Endothelial cell of umbilical vein (primary cell): ENCODE results near the gene C12orf60.

Experiments
- CTCF ChIP-seq, 2 donors: IDR thresholded peaks; 1 replicate in 1 of 2; 2 replicates in 1 of 2; pipeline ENCODE4 v1.5.1; 2011; ENCODE audit warnings: low read length in 2 of 2, mild to moderate bottlenecking in 2 of 2, moderate library complexity in 2 of 2, control low read depth in 1 of 2, inconsistent platforms in 1 of 2, low read depth in 1 of 2; ENCODE audit not compliant: insufficient read depth in 1 of 2; ENCODE audit errors: extremely low read depth in 1 of 2
- EZH2 ChIP-seq: IDR thresholded peaks from 2 replicates; pipeline ENCODE4 v1.6.1; 2012; ENCODE audit warnings: borderline replicate concordance, low read depth, mild to moderate bottlenecking, moderate library complexity, low read length, inconsistent platforms; ENCODE audit not compliant: severe bottlenecking
- JUN ChIP-seq: IDR thresholded peaks from 2 replicates; pipeline ENCODE4 v1.6.1; 2011; ENCODE audit warnings: borderline replicate concordance, low read depth; ENCODE audit not compliant: insufficient read length, insufficient read depth
- MAX ChIP-seq: IDR thresholded peaks from 2 replicates; pipeline ENCODE4 v1.6.1; 2011; ENCODE audit not compliant: insufficient read depth, insufficient read length
- MYC ChIP-seq: IDR thresholded peaks from one replicate; pipeline ENCODE4 v1.6.1; 2011; ENCODE audit warnings: mild to moderate bottlenecking, low read depth, low read length
- POLR2A ChIP-seq: IDR thresholded peaks from 2 replicates; pipeline ENCODE4 v1.6.1; 2012; ENCODE audit warnings: low read depth, mild to moderate bottlenecking, control low read depth, low read length
- POLR2AphosphoS5 ChIP-seq: IDR thresholded peaks from 2 replicates; pipeline ENCODE4 v1.6.1; 2012; ENCODE audit warnings: low read depth, mild to moderate bottlenecking, control low read depth, low read length, moderate library complexity; ENCODE audit not compliant: insufficient read depth

- TF ChIP-seq POLR2A (no peak), CTCF (IDR thresholded peaks at IDR 0.05; ENCODE audit: extremely low read depth in 1 of 2, insufficient read depth in 1 of 2, low read depth in 1 of 2, low read length in 2 of 2) (no peak), EZH2 (no peak), MYC (no peak), JUN (no peak), POLR2AphosphoS5 (no peak), MAX (no peak)
Observed at GRCh38 chr12:14802721-14803010, 804 bp upstream of the C12orf60 start.
